ENCODE data around the gene EXTL2. TPM values are rescaled to one million over a fixed set of nuclear protein-coding genes. Genes with fewer than 3 reads are reported as not detected.

The EXTL2 gene
- total RNA-seq, 6 experiments from 2014 or later = 17.8 to 27.1 (median 23.3) TPM

DNA sequence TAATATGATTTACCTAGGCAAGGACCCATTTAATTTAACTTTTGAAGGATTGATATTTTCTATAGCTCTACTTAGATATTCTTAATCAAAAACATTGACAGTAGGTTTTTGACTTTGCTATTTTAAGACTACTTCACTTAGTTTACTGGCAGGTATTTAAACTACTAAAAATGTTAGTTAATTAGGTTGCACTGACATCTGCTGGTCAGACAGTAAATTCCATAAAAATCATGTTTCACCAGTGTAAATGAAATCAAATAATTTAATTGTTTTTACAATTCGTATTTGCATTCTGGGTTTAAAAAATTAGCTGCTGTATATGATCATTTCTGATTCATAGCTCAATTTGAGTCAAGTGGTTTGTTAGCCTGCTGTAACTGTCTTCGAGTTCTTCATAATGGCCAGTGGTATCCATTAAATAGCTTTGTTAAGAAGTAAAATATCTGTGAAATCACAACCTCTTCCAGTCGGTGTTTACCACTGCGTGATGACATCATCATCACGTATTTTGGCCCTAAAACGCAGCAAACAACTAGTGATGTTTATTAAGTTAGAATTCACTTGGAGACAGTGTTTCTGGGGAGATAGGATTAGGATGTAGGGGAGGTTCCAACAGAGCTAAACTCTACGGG, 26.2 kb downstream of the EXTL2 start:
- no peaks in the 10 kb centered on the region for H3K36me3 Mint-ChIP-seq (ENCODE audit: low read depth)
- TF ChIP-seq CTCF (IDR thresholded peaks at IDR 0.05) = peak; percentile 89
- peak; percentile 62 for DNase-seq
- no peaks in the 10 kb centered on the region for H3K9me3 Mint-ChIP-seq
- H3K4me3 Mint-ChIP-seq = peak overlapping the region; percentile 67
- H3K27ac Mint-ChIP-seq = no peak overlapping the region
- H3K27me3 Mint-ChIP-seq (ENCODE audit: insufficient read depth) = no peaks in the 10 kb centered on the region; the same call in 1 of the 2 replicates
- peaks cover 8% of the 10 kb centered on the region for H3K4me1 Mint-ChIP-seq (ENCODE audit: low read depth)

GRCh38 chr1:100866901-100867206, 27.8 kb downstream of the EXTL2 start:
- TF ChIP-seq CTCF (IDR thresholded peaks at IDR 0.05) = no peak
- DNase-seq = no peak
- Mint-ChIP-seq H3K27me3 (ENCODE audit: insufficient read depth) (no peaks in the 10 kb centered on the region), H3K27ac (no peak overlapping the region), H3K9me3 (no peaks in the 10 kb centered on the region), H3K4me3 (no peak overlapping the region), H3K4me1 (ENCODE audit: low read depth) (peaks cover 8% of the 10 kb centered on the region), H3K36me3 (ENCODE audit: low read depth) (no peaks in the 10 kb centered on the region)

DNA sequence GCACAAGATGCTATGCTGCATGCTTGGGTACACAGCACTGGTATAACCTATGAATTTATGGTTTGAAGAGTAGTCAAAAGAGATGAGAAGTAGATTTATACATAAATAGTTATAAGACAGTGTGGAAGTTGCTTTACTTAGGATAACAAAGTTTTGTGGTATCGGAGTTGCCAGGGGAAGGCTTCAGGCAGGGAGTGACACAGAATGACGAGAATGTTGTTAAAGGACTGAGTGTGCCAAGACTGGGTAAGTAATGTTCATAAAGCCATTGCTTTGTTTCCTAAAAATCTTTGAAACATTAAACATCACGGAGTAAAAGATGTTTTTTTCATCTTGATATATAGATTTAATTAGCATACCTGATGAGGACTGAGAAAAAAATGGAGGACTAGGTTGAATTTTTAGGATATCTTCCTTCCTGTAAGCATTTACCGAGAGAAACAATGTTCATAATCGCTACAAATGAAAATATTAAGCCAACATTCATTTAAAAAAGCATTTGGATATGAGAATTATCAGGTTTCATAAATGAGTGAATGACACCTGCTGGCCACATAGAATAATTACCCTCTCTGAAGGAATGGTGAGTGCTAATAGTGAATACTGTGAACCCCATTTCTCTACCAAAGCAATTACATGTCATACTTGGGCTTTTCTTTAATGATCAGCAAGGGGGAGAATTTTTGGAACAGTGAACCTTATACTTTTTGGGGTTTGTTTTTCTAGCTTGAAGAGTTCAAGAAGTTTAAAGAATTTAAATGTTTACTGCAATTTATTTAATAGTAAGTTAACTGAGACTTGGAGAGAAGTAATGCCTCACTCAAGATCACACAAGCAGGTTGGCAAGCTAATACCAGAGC, 28.4 kb downstream of the EXTL2 start:
- H3K36me3 Mint-ChIP-seq (ENCODE audit: low read depth) = no peaks in the 10 kb centered on the region
- peak; percentile 3 for DNase-seq
- no peaks in the 10 kb centered on the region for H3K27me3 Mint-ChIP-seq (ENCODE audit: insufficient read depth)
- peak; percentile 85 for TF ChIP-seq CTCF (IDR thresholded peaks at IDR 0.05)
- no peaks in the 10 kb centered on the region for H3K9me3 Mint-ChIP-seq
- peaks cover 8% of the 10 kb centered on the region for H3K4me1 Mint-ChIP-seq (ENCODE audit: low read depth)
- H3K4me3 Mint-ChIP-seq = no peak overlapping the region
- H3K27ac Mint-ChIP-seq = no peak overlapping the region

- Mint-ChIP-seq H3K27ac (no peak overlapping the region), H3K9me3 (no peaks in the 10 kb centered on the region; the same call in 1 of the 2 replicates), H3K27me3 (ENCODE audit: insufficient read depth) (no peaks in the 10 kb centered on the region), H3K4me1 (ENCODE audit: low read depth) (peaks cover 11% of the 10 kb centered on the region), H3K4me3 (no peak overlapping the region), H3K36me3 (ENCODE audit: low read depth) (no peaks in the 10 kb centered on the region)
- TF ChIP-seq CTCF (IDR thresholded peaks at IDR 0.05) = no peak
- peak; percentile 61 for DNase-seq
Observed at GRCh38 chr1:100862591-100862990, 32.1 kb downstream of the EXTL2 start.

DNA sequence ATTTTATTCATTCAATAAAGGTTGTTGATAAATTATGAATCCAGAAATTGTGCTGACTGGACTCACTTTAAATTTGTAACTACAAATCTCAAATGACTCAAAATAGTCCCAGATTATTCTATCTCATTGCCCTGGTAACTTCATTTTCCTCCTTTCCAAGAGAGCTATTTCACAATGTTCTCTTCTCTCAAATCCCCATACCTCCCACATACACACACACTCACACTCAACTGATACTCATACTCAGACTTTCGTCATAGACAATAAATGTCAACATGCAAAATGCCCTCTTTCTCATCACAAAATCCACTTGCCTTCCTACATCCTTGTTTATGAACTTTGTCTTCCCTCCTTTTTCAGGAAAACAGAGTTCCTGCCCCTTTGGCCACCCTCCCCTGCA, 33.3 kb downstream of the EXTL2 start:
- H3K4me3 Mint-ChIP-seq = no peak overlapping the region
- H3K36me3 Mint-ChIP-seq (ENCODE audit: low read depth) = no peaks in the 10 kb centered on the region
- H3K27me3 Mint-ChIP-seq (ENCODE audit: insufficient read depth) = no peaks in the 10 kb centered on the region
- no peak overlapping the region for H3K27ac Mint-ChIP-seq
- peaks cover 11% of the 10 kb centered on the region for H3K4me1 Mint-ChIP-seq (ENCODE audit: low read depth)
- no peak for DNase-seq
- no peaks in the 10 kb centered on the region; the same call in 1 of the 2 replicates for H3K9me3 Mint-ChIP-seq
- no peak for TF ChIP-seq CTCF (IDR thresholded peaks at IDR 0.05)

Data from HFFc6 (cell line).